ENCODE data around the gene FAT1. TPM values are rescaled to one million over a fixed set of nuclear protein-coding genes. Genes with fewer than 3 reads are reported as not detected.

The FAT1 gene
- total and polyA plus RNA-seq, 2 donors (not counting 1 experiment from before 2014, with no cell fraction given) = 0.07 to 0.15 TPM

DNA sequence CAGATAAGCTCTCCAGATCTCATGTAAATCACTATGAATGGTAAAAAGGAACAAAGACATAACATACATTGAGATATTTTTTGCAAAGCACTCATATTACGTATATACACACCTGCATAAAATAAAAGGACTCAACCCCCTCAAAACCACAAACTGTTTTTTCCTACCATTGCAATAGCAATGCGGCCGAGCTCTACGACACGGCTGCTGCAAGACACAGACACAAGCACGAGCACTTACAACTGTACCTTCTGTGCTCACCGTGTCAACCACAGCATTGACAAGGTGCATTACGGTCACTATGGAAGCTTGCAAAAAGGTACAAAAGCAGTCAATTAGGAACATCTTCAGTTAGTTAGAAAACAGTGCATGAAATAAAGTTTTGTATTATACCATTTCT is 131.2 kb downstream of the FAT1 start:
- H3K4me1 Mint-ChIP-seq = no peaks in the 10 kb centered on the region
- Histone ChIP-seq H3K36me3 (replicated peaks in 1 of 2; ENCODE audit: control extremely low read depth in 1 of 2, control insufficient read depth in 1 of 2, extremely low read depth in 1 of 2, insufficient read depth in 2 of 2, low read length in 1 of 2) (no peaks in the 10 kb centered on the region), H3K9ac (ENCODE audit: low read length) (no peak overlapping the region), H3K79me2 (ENCODE audit: control insufficient read depth, insufficient read depth, low read length) (no peaks in the 10 kb centered on the region), H4K20me1 (ENCODE audit: control insufficient read depth, insufficient read depth, low read length, poor library complexity, severe bottlenecking) (no peaks in the 10 kb centered on the region), H3K4me1 (ENCODE audit: control insufficient read depth in 2 of 2, insufficient read depth in 2 of 2, low read length in 2 of 2) (no peaks in the 10 kb centered on the region), H3K4me2 (replicated peaks; ENCODE audit: low read depth, low read length, poor library complexity, severe bottlenecking) (no peak overlapping the region), H3K27me3 (replicated peaks in 1 of 4; ENCODE audit: control extremely low read depth in 1 of 4, control insufficient read depth in 3 of 4, insufficient read depth in 4 of 4, low read length in 3 of 4) (no peaks in the 10 kb centered on the region), H3K27ac (ENCODE audit: low read length in 2 of 2) (no peak overlapping the region), H2AFZ (ENCODE audit: insufficient read depth, low read depth, low read length, poor library complexity, severe bottlenecking) (no peak overlapping the region), H3K4me3 (ENCODE audit: control extremely low read depth in 1 of 5, extremely low read depth in 1 of 5, insufficient read depth in 1 of 5, low read depth in 2 of 5, low read length in 4 of 5) (no peak overlapping the region), H3K9me3 (ENCODE audit: control extremely low read depth in 1 of 3, control insufficient read depth in 2 of 3, insufficient read depth in 1 of 3, low read length in 2 of 3) (peaks cover 0 to 4% (median 0%) of the 10 kb centered on the region in 3 donors)
- no peak overlapping the region for H3K4me3 Mint-ChIP-seq
- H3K27me3 Mint-ChIP-seq = no peaks in the 10 kb centered on the region
- H3K9me3 Mint-ChIP-seq (ENCODE audit: insufficient read depth) = no peaks in the 10 kb centered on the region
- intact Hi-C loops (cut with micrococcal nuclease) = no loop called here
- 88% methylated on average over 7 of the region's 8 CpGs for WGBS (ENCODE audit: insufficient coverage)
- ATAC-seq (ENCODE audit: low read depth) (no peak), DNase-seq (no peak)
- H3K27ac Mint-ChIP-seq = no peak overlapping the region
- TF ChIP-seq EZH2 (IDR thresholded peaks at IDR 0.05; ENCODE audit: borderline replicate concordance, insufficient read depth, low read depth, low read length, poor library complexity, severe bottlenecking) (no peak), CTCF (IDR thresholded peaks at IDR 0.05) (no peak)
- ChIA-PET CTCF (no interaction called here), POLR2A (no interaction called here)

GRCh38 chr4:186591651-186592050 is 132.0 kb downstream of the FAT1 start:
- no peak overlapping the region for H3K27ac ChIP-seq (ENCODE audit: low read length in 2 of 2)
- H3K9ac ChIP-seq (ENCODE audit: low read length) = no peak overlapping the region
- H3K4me3 ChIP-seq (ENCODE audit: control extremely low read depth in 1 of 5, extremely low read depth in 1 of 5, insufficient read depth in 1 of 5, low read depth in 2 of 5, low read length in 4 of 5) = no peak overlapping the region
- TF ChIP-seq CTCF (IDR thresholded peaks at IDR 0.05) = no peak
- no peak for TF ChIP-seq EZH2 (IDR thresholded peaks at IDR 0.05; ENCODE audit: borderline replicate concordance, insufficient read depth, low read depth, low read length, poor library complexity, severe bottlenecking)
- no peaks in the 10 kb centered on the region for H3K27me3 ChIP-seq (replicated peaks in 1 of 4; ENCODE audit: control extremely low read depth in 1 of 4, control insufficient read depth in 3 of 4, insufficient read depth in 4 of 4, low read length in 3 of 4)
- ChIA-PET POLR2A (no interaction called here), CTCF (interaction anchor here (0.7 kb wide), 1 partner anchor 515 kb away, joined by 3 read pairs; no protein-coding TSS in a partner anchor)
- WGBS (ENCODE audit: insufficient coverage) = 96% methylated on average over 5 of the region's 6 CpGs
- H3K4me2 ChIP-seq (replicated peaks; ENCODE audit: low read depth, low read length, poor library complexity, severe bottlenecking) = no peak overlapping the region
- Mint-ChIP-seq H3K27ac (no peak overlapping the region), H3K4me1 (no peaks in the 10 kb centered on the region), H3K9me3 (ENCODE audit: insufficient read depth) (no peaks in the 10 kb centered on the region), H3K4me3 (no peak overlapping the region), H3K27me3 (no peaks in the 10 kb centered on the region)
- ATAC-seq (ENCODE audit: low read depth) (no peak), DNase-seq (no peak)
- no peak overlapping the region for H2AFZ ChIP-seq (ENCODE audit: insufficient read depth, low read depth, low read length, poor library complexity, severe bottlenecking)
- H4K20me1 ChIP-seq (ENCODE audit: control insufficient read depth, insufficient read depth, low read length, poor library complexity, severe bottlenecking) = no peaks in the 10 kb centered on the region
- intact Hi-C loops (cut with micrococcal nuclease) = no loop called here
- H3K79me2 ChIP-seq (ENCODE audit: control insufficient read depth, insufficient read depth, low read length) = no peaks in the 10 kb centered on the region
- peaks cover 0 to 4% (median 0%) of the 10 kb centered on the region in 3 donors for H3K9me3 ChIP-seq (ENCODE audit: control extremely low read depth in 1 of 3, control insufficient read depth in 2 of 3, insufficient read depth in 1 of 3, low read length in 2 of 3)
- no peaks in the 10 kb centered on the region for H3K36me3 ChIP-seq (replicated peaks in 1 of 2; ENCODE audit: control extremely low read depth in 1 of 2, control insufficient read depth in 1 of 2, extremely low read depth in 1 of 2, insufficient read depth in 2 of 2, low read length in 1 of 2)
- no peaks in the 10 kb centered on the region for H3K4me1 ChIP-seq (ENCODE audit: control insufficient read depth in 2 of 2, insufficient read depth in 2 of 2, low read length in 2 of 2)
